ENCODE data around the gene FAM81A.
A peak's percentile ranks its signal among the peaks of the same experiment; 100 is the strongest.
"Not testable (repeated sequence)": the region's sequence is repeated elsewhere in the genome, so short reads cannot be mapped to it uniquely, and the experiment has no call there.

Gene FAM81A

GRCh38 chr15:59437817-59438624, at the start of gene FAM81A:
Gene FAM81A (plus strand): TSS chr15:59438186. CDS start chr15:59458627, 20,441 bp downstream.
- peak; percentile 53 for DNase-seq

DNA sequence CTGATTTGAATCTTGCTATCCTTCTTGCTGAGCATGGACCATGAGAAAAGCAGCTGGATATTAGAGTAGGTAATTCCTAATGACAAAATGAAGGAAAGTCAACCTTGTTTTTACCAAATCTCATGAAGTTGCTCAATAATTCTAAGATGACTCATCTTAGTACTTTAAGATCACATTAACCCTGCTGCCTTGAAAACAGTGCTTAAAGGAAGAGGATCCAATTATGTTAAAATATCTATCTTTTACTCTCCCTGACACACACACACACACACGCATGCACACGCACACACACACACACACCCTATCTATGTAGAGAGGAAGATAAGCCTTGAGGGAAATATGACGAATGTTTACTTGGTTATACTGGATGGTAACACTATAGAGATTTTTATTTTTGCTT, 49.3 kb upstream of the FAM81A start:
- DNase-seq, result peak; percentile 5

DNA sequence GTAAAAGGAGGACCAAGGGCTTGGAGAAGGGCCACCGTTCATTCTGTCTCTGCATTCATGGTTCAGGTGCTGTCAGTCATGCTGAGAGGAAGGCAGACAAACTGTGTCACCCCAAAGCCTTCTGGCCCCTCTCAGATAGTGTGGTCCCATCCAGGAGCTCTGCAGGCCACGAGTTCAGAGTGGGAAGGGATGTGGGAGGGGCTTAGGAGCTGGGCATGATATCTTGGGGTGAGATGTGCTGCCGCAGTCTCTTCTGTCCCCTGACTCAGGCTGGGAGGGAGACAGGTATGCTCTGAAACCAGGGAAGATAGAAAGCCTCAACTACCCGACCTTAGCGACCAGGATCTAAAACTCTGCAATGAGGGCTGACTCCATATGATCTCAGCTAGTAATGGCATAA, 45.7 kb upstream of the FAM81A start:
- DNase-seq, result no peak

DNA sequence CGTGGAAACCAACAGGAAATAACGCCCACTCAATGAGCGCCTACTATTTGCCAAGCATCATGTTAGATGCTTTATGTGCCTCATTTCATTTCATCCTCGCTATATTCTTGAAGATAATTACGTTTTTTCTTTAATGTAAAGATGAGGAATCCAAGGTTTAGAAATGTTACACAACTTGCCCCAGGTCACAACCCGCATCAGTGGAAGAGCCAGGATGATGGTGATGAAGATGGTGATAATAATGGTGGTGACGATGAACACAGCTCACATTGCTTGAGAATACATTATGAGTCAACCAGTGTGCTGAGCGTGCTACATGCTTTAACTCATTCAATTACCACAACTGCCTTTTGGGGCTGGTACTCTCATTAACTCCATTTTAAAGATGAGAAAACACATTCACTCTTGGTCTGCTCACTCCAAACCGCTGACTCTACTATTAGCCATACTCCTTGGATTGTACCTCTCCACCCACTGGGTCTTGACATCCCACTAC, 43.8 kb upstream of the FAM81A start:
- peak; percentile 10 for DNase-seq

GRCh38 chr15:59396211-59396610, 41.8 kb upstream of the FAM81A start:
- DNase-seq, result no peak

- no peak for DNase-seq
These were observed 41.3 kb upstream of the FAM81A start for GRCh38 chr15:59396679-59397078.

GRCh38 chr15:59398220-59398619, 39.8 kb upstream of the FAM81A start:
- no peak for DNase-seq

GRCh38 chr15:59399465-59400102, 38.4 kb upstream of the FAM81A start:
- DNase-seq, result no peak

DNA sequence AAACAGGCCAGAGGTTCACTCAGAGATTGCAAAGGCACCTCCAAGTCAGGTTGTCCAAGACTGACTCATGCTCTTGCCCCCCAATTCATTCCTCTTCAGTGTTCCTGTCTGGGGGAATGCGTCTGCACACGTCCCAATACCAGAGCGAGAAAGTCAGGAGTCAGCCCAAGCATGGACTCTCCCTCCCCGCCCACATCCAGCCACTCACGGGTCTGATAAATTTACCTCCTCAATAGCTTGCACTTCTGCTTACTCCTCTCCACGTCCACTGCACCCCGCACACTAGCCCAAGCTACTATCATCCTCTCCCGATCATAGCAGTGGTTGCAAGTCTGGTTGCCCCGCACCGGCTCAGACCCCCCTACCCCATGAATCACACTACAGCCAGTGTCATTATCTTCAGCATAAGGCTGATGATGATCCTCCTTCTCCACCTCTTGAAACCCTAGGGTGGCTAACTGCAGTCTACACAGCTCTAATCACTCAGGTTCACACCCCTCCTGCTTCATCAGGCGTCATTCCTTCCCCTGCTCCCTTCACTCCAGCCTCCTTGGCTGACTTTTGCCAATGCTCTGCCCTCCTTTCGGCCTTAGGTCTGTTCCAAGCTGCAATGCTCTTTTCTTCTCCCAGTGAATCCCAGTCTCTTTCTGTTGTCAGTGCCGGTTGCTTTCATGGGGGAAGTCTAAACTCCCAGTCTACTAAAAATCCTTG, 37.7 kb upstream of the FAM81A start:
- no peak for DNase-seq

GRCh38 chr15:59401051-59401823, 36.7 kb upstream of the FAM81A start:
- not testable (repeated sequence) for DNase-seq

GRCh38 chr15:59401824-59402569, 36.0 kb upstream of the FAM81A start:
- no peak for DNase-seq

DNA sequence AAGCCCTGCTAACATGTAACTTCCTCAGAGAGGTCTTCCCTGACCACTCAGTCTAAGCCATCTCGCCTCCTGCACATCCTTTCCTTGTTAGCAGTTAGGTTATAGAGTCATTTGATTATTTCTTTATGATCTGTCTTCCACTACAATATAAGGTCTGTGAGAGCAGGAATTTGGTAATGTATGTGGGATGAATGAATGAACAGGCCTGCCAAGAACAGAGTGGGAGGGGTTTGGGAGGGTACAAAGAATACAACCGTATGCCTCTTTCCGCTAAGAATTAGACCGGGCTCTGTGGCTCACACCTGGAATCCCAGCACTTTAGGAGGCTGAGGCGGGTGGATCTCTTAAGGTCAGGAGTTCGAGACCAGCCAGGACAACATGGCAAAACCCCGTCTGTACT, 32.9 kb upstream of the FAM81A start:
- no peak for DNase-seq

DNA sequence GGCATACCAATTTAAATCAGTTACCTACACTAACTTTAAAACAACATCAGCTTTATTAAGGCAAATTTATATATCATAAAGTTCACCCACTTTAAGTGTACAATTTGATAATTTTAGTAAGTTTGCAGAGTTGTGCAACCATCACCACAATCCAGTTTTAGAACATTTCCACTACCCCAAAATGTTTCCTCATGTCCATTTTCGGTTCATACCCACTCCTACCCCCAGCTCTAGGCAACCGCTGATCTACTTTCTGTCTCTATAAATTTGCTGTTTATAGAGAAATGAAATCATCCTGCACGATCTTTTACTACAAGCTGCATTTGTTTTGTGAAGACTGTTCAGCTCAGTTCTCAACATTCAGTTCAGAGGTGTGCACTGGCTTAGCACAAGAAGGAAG, 31.5 kb upstream of the FAM81A start:
- DNase-seq, result no peak

- no peak for DNase-seq
These were observed 30.0 kb upstream of the FAM81A start for GRCh38 chr15:59407946-59408345.

GRCh38 chr15:59410391-59410896, 27.5 kb upstream of the FAM81A start:
- DNase-seq, result no peak

DNA sequence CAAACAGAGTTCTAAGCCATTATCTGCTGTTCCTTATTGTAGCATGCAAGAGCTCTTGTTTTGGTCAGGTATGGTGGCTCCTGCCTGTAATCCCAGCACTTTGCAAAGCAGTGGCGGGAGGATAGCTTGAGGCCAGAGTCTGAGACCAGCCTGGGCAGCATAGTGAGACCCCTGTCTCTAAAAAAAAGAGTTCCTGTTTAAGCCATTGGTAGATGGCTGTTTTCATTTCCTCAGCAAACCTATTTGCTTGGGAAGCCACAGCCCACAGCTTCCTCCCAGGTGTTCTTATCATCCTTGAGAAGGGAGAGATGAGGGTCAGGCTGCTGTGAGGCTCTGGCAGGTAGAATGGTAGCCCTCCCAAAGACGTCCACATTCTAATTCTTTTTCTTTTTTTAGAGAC, 24.4 kb upstream of the FAM81A start:
- DNase-seq, result no peak

GRCh38 chr15:59416816-59417215, 21.2 kb upstream of the FAM81A start:
- no peak for DNase-seq

DNA sequence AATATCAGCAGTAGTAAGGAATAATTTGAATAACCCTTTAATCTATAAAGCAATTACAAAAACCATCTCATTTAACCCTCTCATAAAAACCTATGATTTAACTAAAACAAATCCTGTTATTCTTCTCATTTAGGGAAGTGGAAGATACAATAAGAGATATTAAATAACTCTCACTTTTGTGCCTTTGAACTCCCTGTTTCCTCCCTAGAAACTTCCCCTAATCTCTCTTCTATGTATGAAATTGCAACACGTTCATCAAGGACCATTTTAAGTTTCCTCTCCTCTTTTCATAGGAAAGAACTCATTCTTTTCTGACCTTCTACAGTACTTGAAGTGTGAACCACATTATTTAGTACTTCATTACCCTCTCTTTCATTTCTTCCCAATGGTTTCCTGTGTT, 18.8 kb upstream of the FAM81A start:
- DNase-seq, result no peak

DNA sequence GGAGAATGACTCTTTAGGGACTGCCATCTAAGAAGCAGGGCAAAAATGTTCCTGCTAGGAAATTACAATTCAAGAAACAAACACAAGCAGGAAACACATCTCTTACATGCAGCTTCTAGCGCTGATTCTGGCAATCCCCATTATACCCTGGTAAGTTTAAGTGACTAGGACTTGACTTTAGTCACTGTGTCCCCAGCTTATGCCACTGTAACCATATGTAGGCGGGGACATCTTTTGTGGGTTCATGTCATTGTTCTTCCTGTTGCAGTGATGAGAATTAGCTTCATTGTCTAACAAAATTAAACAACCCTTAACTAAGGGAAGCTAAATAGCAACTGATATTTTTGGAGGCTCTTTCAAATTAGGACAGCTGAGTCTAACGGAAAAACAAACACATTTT, 17.9 kb upstream of the FAM81A start:
- DNase-seq, result no peak

GRCh38 chr15:59420986-59421618, 16.9 kb upstream of the FAM81A start:
- DNase-seq, result no peak

DNA sequence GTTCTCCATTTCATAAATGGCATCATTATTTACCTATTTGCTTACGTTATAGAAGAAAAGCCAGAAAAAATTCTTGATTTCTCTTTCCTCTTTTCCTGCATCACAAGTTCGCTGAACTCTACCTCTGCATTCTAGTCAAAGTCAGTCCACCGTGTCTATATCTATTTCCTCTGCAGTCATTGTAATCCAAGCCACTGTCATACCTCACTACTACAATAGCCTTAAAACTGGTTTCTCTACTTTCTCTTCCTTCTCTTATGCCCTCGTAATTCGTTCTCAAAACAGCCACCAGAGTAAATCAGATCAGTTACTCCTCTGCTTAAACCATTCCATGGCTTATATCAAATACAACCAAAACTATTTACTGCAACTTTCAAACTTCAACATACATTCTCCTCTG, 13.4 kb upstream of the FAM81A start:
- DNase-seq, result no peak
